ENCODE measurements around the gene HIC2.

DNA sequence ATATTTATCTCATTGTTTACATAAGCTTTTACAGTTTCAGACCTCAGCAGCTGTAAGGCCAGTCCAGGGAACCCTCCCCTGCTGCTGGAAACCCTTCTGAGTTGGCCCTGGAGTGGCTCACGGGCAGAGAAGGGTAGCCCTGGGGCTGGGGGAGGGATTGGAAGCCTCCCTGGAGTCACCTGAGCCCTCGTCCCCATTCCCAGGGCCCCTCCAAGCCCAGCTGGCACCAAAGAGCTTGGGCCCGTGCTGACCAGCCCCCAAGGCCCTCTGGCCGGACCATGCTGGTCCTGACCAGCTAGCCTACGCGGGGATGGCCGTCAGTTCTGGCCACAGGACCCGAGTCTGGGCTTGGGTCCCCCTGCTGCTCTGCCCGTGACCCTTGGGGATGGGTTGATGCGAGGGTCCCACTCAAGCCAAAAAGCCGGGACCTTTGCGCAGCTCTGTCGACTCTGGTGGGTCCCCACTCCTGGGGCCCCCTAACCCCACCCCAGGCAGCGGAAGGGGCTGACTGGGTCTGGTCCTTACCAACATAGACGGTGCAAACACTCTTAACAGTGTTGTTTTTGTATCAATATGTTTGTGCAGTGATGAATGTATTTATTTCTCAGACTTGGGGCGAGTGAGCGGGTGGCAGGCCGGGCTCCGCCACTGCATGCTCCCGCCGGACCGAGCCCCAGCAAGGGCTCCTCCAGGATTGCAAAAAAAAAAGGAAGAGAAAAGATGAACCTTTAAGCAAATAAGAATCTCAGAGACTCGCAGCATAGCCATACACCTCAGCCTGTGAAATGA, 32.6 kb downstream of the HIC2 start:
- TF ChIP-seq, protein P1, sequence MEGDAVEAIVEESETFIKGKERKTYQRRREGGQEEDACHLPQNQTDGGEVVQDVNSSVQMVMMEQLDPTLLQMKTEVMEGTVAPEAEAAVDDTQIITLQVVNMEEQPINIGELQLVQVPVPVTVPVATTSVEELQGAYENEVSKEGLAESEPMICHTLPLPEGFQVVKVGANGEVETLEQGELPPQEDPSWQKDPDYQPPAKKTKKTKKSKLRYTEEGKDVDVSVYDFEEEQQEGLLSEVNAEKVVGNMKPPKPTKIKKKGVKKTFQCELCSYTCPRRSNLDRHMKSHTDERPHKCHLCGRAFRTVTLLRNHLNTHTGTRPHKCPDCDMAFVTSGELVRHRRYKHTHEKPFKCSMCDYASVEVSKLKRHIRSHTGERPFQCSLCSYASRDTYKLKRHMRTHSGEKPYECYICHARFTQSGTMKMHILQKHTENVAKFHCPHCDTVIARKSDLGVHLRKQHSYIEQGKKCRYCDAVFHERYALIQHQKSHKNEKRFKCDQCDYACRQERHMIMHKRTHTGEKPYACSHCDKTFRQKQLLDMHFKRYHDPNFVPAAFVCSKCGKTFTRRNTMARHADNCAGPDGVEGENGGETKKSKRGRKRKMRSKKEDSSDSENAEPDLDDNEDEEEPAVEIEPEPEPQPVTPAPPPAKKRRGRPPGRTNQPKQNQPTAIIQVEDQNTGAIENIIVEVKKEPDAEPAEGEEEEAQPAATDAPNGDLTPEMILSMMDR (IDR thresholded peaks at IDR 0.05), result no peak
- TF ChIP-seq POLR2A (IDR thresholded peaks at IDR 0.05), result no peak

All from esophagus squamous epithelium (tissue), 4 donors.